Prostate gland (tissue), 2 donors: ENCODE measurements around the gene TTC19.

Experiments
- CTCF ChIP-seq, 4 experiments: fragments of 200-600 bp in 2 of 4; fragments of 450-650 bp in 2 of 4; sonication (generic) in 2 of 4; IDR thresholded peaks; 1 replicate in 3 of 4; 2 replicates in 1 of 4; pipeline ENCODE4 v1.5.1; 2016 to 2019; ENCODE audit warnings: antibody characterized with exemption in 4 of 4, mild to moderate bottlenecking in 2 of 4, moderate library complexity in 2 of 4
- POLR2A ChIP-seq: fragments of 450-650 bp; IDR thresholded peaks from one replicate; pipeline ENCODE4 v1.6.1; 2016; ENCODE audit warnings: antibody characterized with exemption, mild to moderate bottlenecking
- POLR2AphosphoS5 ChIP-seq: sonication (generic); formaldehyde crosslinking; IDR thresholded peaks from one replicate; pipeline ENCODE4 v1.6.1; 2017; ENCODE audit warnings: antibody characterized with exemption

GRCh38 chr17:15954222-15954621 lies 45.4 kb upstream of the TTC19 start:
- TF ChIP-seq POLR2A = no peak
- TF ChIP-seq CTCF (IDR thresholded peaks at IDR 0.05) = no peak
- no peak for TF ChIP-seq POLR2AphosphoS5
